HG02763 (cell line): ENCODE measurements around the gene ERVH48-1.
"Not testable (repeated sequence)": the region's sequence is repeated elsewhere in the genome, so short reads cannot be mapped to it uniquely, and the experiment has no call there.

Experiments
- ATAC-seq: cut with Tn5 transposase; IDR thresholded peaks from one replicate; pipeline ENCODE4 v1.9.1; 2021; ENCODE audit warnings: mild to moderate bottlenecking, moderate library complexity; ENCODE audit not compliant: unreplicated experiment

ERVH48-1 gene

DNA sequence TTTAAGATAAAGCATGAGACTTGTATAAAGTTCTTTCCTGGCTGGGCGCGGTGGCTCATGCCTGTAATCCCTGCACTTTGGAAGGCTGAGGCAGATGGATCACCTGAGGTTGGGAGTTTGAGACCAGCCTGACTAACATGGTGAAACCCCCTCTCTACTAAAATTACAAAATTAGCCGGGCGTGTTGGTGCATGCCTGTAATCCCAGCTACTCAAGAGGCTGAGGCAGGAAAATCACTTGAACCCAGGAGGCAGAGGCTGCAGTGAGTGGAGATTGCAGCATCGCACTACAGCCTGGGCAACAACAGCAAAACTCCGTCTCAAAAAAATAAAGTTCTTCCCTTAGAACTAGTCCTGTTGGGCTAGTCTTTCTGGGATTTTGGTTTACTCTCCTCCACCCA, 13.5 kb downstream of the ERVH48-1 start:
- not testable (repeated sequence) for ATAC-seq

DNA sequence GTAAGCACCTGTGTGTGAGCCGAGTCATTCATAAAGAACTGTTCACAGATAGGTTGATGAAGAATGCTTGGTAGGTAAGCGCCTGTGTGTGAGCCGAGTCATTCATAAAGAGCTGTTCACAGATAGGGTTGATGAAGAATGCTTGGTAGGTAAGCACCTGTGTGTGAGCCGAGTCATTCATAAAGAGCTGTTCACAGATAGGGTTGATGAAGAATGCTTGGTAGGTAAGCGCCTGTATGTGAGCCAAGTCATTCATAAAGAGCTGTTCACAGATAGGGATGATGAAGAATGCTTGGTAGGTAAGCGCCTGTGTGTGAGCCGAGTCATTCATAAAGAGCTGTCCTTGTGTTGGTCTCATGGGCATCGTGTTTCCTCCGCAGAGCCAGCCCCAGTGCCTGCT, 16.9 kb downstream of the ERVH48-1 start:
- not testable (repeated sequence) for ATAC-seq

DNA sequence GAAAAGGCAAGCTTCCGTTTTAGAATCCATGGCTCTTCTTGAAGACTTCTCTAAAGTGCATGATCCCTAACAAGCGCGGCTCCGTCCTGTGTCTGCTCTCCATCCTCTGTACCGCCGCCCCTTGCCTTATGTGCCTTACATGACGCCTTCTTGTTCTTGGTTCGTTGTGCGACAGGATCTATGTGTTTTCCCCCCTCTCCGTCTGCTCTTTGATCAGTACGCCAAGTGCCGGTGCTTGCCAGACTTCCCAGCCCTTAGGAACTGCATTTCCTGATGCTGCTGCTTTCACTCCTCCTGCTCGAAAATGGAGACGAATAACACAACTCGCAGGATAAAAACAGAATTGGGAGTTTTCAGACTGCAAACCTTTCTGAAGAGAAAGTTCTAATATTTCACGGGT, 19.2 kb downstream of the ERVH48-1 start:
- ATAC-seq, result no peak

DNA sequence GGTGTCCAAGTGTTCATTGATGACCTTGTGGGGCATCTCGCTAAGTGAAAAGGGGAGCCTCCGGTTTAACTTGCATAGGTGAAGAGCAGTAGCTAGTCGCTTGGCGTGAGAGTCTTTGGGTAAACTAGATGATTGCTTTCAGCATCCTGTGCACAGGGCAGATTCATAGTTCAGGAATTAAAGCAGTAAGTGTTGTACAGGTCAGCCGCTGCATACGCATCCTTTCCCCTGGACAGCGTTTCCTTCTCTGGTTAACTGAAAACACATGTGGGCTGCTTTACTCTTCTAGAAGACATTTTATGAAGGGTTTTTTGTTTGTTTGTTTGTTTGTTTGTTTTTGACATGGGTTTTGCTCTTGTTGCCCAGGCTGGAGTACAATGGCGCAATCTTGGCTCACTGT, 20.2 kb downstream of the ERVH48-1 start:
- no peak for ATAC-seq

DNA sequence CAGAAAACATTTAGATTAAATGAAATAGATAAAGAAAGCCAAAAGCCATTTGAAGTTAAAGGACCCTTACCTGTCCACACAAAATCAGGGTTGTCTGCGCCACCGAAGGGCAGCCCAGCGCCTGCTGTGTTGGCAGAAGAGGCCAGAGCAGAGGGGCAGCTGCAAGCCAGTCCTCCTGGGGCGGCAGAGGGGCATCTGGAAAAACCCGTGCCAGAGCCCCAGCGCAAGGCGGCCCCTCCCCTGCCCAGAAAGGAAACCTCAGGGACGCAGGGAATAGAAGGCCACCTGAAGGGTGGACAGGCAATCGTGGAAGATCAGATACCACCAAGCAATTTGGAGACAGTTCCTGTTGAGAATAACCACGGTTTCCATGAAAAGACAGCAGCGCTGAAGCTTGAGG, 21.6 kb downstream of the ERVH48-1 start:
- no peak for ATAC-seq

DNA sequence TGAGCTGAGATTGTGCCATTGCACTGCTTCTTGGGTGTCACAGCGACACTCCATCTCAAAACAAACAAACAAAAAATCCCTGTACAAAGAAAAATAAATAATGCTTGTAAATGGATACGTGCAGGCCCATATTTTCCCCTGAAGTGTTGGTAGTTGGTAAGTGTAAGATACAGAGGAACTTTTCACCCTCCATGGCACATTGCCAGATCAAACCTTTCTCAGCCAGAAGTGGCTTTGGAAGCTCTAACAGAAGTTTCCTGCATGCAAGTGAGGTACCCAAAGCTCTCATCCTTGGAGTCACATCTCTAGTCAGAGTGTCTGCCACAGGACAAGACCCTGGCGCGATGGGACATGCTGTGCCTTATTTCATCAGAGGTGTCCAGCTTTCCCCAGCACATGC, 25.0 kb downstream of the ERVH48-1 start:
- ATAC-seq, result no peak

DNA sequence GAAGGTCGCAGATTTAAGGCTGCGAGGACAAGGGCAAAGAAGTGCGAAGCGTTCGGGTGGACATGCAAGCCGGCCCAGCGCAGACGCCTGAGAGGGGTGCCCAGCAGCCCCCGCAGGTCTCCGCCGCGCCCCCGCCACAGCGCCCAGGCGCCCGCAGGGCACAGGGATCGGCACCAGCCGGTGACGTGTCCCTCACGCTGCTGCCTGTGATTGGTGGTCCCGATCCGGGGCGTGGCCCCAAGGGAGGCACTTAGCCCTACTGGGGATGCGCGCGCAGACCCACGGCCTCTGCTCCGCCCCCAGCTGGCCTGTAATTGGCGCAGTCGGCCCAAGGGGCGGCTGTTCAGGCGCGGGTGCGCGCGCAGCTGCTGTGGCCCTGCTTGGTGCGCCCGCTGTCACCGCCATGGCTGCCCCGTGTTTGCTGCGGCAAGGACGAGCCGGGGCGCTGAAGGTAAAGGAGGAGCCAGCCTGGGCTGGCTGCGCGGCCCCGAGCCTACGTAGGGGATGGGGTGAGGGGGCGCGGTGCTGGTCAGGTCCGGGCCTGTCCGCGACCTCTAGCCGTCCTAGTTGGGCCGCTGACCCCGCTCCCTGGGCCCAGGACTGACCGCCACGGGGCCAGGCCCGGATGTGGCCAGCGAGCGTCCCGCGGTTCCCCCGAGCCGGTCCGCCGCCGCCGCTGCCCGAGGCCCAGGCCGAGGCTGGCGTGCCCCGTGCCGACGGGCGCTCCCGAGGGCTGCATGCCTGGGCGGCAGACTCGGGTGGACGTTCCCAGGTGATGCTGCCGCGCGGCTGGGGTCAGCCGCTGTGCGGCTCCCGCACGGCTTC, 32.3 kb downstream of the ERVH48-1 start, which contains the start of gene NDUFV3:
TSS of gene NDUFV3 (plus strand) at position 379 of the 825 bp plus-strand sequence. CDS start at position 404, 25 bp downstream.
- peak; percentile 90 for ATAC-seq

DNA sequence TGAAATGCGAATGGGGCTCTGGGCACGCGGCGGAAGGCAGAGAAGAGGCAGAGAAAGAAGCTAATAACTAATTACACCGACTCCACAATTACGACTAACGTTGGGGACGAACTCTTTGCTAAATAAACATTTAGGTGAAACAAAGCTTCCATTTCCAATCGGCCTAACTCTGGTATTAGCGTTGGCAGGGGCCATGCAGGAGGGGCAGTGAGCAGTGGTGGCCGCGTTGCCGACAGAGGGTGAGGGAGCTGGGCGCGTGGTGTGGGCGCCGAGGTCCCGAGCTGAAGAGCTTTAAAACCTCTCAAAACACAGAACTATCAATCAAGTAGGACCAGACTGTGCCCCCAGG, 32.9 kb downstream of the ERVH48-1 start:
- ATAC-seq, result peak; percentile 4

DNA sequence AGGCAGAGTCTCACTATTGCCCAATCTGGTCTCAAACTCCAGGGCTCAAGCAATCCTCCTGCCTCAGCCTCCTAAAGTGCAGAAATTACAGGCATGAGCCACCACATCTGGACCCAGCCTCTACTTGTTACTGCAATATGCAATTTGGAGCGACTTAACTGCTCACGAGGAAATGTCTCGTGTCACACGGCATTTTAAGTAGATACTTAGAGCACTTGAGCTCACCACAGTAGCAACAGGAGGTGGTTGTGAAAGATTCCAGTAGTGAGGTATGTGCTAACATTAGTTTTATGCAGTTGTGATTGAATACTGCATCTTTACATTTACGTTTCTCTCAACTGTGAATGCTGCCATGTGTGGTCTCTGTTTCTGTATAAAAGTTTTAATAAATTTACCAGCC, 38.1 kb downstream of the ERVH48-1 start:
- ATAC-seq, result no peak

DNA sequence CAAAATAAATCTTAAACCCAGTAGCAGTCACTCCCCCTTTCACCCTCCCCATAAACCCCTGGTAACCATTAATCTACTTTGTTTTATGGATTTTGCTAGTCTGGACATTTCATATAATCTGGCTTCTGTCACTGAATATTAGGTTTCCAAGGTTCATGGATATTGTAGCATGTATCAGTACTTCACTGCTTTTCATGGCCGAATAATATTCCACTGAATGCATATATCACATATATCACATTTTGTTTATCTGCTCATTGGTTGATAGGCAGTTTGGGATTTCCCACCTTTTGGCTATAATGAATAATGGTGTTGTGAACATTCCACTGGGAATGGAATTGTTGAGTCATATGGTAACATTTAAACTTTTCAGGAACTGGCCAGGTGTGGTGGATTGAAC, 41.5 kb downstream of the ERVH48-1 start:
- ATAC-seq, result no peak

DNA sequence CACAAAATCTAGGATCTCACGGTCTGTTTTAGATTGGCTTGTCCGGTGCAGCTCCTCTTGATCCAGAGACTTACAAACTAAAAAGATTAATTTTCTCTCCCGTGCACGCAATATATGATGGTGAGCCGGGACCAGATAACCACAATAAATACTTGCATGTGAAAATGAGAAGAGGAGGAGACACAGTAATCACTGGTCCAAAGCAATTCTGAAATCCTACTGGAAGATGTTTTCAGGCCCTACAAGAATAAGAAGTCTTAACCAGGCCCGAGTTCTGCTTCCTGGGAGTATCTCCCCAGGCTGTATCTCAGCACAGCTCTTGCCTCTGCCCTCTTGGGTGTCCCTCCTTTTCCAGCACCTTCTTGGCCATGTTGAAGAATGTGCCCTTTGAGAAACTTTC, 45.1 kb downstream of the ERVH48-1 start:
- ATAC-seq, result no peak

DNA sequence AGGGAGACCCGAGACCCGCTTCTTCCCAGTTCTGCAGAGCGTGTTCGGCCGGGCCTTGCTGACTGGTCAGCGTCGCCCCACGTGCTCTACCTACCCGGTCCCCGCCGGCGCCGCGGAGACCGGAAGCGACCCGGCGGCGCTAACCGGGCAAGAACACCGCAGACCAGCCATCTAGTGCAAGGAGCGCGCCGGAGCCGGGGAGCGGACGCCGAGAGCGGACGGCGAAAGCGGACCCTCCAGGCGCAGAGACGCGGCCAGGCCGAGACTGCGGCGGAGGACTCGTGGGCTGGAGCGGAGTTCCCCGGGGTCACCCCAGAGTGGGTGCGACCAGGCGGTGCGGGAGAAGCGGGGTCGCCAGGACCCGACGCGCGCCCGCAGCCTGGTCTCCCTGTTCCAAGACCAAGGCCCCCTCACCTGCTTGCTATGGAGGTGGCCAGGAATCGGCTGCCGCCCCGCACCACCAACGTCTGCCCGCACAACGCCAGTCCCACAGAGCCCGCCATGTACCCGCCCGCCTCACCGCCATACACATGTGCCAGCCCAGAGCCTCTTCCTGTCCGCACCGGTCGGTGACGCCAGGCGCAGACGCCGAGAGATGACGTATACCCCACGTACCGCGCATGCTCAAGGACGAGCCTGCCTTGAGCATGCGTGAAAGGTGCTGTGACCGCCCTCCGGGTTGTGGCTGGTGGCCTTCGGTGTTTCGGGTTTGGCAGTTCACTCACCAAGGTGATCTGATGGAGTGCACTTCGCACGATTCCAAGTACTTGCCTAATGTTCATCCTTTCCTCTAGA, 46.2 kb downstream of the ERVH48-1 start, which contains the start of gene WDR4:
TSS of gene WDR4 (minus strand) at position 547 of the 795 bp plus-strand sequence. CDS start at position 503, 44 bp downstream.
- peak; percentile 89 for ATAC-seq

DNA sequence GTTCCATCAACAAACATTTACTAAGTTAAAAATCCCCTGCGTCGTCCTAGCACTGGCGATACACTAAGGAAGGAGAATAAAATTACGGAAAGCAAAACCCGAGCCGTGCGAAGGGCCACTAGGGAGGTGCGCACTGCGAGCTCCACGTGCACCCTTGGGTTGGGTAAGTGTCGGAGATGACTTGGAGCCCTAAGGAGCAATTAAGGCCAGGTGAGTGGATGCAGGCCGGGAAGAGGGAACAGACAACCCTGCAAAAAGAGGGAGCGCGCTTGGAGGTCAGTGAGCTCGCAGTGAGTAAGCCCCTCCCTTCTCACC, 46.8 kb downstream of the ERVH48-1 start:
- no peak for ATAC-seq

DNA sequence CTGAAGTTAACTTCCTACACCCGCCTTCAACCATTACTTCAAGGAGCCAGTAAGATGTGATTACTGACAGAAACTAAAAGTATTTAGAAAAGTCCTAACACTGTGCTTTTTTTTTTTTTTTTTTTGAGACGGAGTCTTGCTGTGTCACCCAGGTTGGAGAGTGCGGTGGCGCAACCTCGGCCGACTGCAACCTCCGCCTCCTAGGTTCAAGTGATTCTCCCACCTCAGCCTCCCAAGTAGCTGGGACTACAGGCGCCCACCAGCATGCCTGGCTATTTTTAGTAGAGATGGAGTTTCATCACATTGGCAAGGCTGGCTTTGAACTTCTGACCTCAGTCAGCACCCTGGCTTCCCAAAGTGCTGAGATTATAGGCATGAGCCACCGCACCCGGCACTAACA, 49.6 kb downstream of the ERVH48-1 start:
- not testable (repeated sequence) for ATAC-seq

DNA sequence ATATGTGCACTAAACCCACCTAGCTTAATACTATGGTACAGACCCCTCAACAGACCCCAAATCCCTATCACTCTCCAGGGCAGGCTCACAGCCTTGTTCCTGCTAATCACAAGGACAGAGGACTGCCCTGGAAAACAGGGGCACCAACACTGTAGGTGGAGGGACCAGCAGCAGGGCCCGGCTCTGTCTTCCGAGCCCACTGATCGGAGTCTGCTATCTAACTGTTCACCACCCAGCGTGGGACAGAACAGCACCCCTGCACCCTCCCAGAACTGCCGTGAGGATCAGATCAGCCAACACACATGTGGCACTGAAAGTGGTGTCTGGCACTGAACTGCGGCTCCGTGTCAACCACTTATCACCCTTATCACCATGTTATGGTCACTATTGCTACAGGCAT, 52.3 kb downstream of the ERVH48-1 start:
- no peak for ATAC-seq

DNA sequence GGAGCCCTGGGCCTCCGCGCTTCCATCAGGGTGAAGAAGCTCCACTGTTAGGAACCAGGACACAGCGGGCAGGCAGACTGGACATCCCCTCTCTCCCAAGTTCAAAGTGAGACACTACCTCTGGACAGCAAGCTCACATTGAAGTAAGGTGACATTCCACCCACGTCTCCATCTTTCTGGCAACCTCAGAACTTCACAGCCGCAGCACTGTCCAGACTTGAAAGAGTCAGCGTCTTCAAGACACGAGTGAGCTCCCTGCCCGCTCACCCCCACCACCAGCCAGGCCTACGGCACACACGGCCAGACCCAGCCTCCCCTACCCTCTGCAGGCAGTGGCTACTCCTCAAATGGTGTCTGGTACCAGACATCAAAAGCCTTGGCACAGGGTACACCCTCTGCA, 57.2 kb downstream of the ERVH48-1 start:
- no peak for ATAC-seq
